GM18861 (cell line): Measurements from ENCODE around the gene PGBD5.

ENCODE experiments used
- ATAC-seq: cut with Tn5 transposase; IDR thresholded peaks from one replicate; pipeline ENCODE4 v1.9.1; 2021; ENCODE audit not compliant: unreplicated experiment

PGBD5 gene

DNA sequence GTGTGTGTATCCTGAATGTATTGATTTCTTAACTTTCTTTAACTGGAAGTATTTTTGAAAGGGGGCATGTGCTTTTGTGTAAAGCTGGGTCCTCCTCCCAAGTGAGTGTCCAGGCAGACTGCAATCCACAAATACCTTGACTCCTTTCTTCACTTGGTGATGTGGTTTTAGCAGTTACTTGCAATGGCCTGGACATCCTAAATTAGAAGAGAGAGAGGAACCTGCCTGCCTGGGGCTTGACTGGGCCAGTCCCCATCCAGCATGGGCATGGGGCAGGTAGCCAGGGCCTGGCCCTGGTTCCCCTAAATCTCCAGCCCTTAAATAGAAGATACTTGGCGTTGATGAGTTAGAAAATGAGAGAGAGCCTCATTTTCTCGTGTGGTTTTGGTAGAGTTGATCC, 159.7 kb downstream of the PGBD5 start:
- no peak for ATAC-seq

DNA sequence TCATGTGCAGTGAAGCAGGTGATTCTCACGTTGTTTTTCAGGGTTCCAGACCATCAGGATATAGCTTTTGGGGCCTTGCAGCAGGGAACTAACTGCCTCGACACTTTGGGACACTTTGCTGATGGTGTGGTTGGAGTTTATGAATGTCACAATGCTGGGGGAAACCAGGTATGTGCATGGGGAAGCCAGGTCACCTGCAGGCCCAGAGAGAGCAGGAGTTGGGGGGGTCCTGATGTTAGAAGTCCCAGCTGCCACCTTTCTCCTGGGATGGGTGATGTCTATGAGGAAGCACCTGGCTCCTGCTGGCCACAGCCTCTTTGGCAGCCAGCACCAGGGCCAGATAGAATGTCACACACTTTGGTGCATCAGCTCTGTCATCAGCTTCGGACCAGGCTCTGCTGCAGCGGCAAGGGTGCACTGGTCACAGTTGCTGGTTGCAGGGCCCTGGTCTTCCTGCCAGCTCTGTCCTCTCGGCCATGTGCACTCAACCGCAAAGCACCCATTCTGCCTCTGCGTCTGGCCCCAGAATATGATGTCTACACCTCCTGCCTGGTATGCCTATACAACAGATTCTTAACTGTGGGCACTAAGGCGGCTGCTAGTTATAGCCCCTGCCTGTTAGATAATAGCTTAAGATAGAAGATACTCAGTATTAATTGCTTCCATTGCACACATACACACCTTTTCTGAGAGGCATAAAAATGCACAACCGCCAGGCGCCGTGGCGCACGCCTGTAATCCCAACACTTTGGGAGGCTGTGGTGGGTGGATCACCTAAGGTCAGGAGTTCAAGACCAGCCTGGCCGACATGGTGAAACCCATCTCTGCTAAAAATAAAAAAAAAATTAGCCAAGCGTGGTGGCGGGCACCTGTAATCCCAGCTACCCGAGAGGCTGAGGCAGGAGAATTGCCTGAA, 160.7 kb downstream of the PGBD5 start:
- no peak for ATAC-seq
